ENCODE data around the gene RNF208. TPM values are rescaled to one million over a fixed set of nuclear protein-coding genes. Genes with fewer than 3 reads are reported as not detected.
A peak's percentile ranks its signal among the peaks of the same experiment; 100 is the strongest.

The RNF208 gene
- polyA plus RNA-seq, 3 donors = 1.5 TPM; not detected in 2

GRCh38 chr9:137206602-137207001 is 15.4 kb downstream of the RNF208 start:
- Mint-ChIP-seq H3K27me3 (ENCODE audit: low read depth in 3 of 3) (peaks cover 0 to 3% (median 0%) of the 10 kb centered on the region in 3 donors), H3K36me3 (peaks cover 18 to 42% of the 10 kb centered on the region in 2 donors), H3K9me3 (peaks cover 0 to 2% (median 0%) of the 10 kb centered on the region in 7 donors), H3K4me1 (peaks cover 40% of the 10 kb centered on the region), H3K4me3 (peak overlapping the region in 1 of 2 donors; percentile 92), H3K27ac (peak overlapping the region; percentile 8 to 96 (median 91))
- no peak overlapping the region for H3K9ac ChIP-seq (ENCODE audit: insufficient read depth, low read length, poor library complexity, severe bottlenecking)
- H3K27ac ChIP-seq (ENCODE audit: low read depth in 1 of 2, low read length in 2 of 2) = peak overlapping the region in 1 of 2 donors; percentile 92
- 92% methylated on average over 6 of the region's 7 CpGs for WGBS (ENCODE audit: insufficient coverage)
- intact Hi-C loops (cut with micrococcal nuclease) = no loop called here
- no peak for TF ChIP-seq CTCF (IDR thresholded peaks at IDR 0.05)
- H3K9me3 ChIP-seq (replicated peaks in 1 of 2; ENCODE audit: control insufficient read depth in 1 of 2, insufficient read depth in 1 of 2, low read length in 2 of 2) = no peaks in the 10 kb centered on the region
- H2AFZ ChIP-seq (ENCODE audit: insufficient read depth, low read depth, low read length, poor library complexity, severe bottlenecking) = no peak overlapping the region
- no peak for DNase-seq
- H3K36me3 ChIP-seq (replicated peaks in 1 of 2; ENCODE audit: control insufficient read depth in 1 of 2, insufficient read depth in 2 of 2, low read length in 2 of 2) = peaks cover 4 to 25% of the 10 kb centered on the region in 2 donors
- peaks cover 7% of the 10 kb centered on the region for H4K20me1 ChIP-seq (ENCODE audit: insufficient read depth, low read length)
- peak overlapping the region in 1 of 3 experiments; percentile 91 for H3K4me3 ChIP-seq (replicated peaks in 1 of 3; ENCODE audit: low read depth in 2 of 3, low read length in 3 of 3)
- H3K4me2 ChIP-seq (replicated peaks; ENCODE audit: extremely low read depth, low read length, poor library complexity, severe bottlenecking) = peak overlapping the region; percentile 89
- no peaks in the 10 kb centered on the region for H3K27me3 ChIP-seq (ENCODE audit: control insufficient read depth in 2 of 2, insufficient read depth in 2 of 2, low read length in 2 of 2)
- peaks cover 28 to 43% of the 10 kb centered on the region in 2 donors for H3K4me1 ChIP-seq (ENCODE audit: control insufficient read depth in 1 of 2, insufficient read depth in 2 of 2, low read length in 2 of 2)
- peaks cover 56% of the 10 kb centered on the region for H3K79me2 ChIP-seq (ENCODE audit: insufficient read depth, low read length)

DNA sequence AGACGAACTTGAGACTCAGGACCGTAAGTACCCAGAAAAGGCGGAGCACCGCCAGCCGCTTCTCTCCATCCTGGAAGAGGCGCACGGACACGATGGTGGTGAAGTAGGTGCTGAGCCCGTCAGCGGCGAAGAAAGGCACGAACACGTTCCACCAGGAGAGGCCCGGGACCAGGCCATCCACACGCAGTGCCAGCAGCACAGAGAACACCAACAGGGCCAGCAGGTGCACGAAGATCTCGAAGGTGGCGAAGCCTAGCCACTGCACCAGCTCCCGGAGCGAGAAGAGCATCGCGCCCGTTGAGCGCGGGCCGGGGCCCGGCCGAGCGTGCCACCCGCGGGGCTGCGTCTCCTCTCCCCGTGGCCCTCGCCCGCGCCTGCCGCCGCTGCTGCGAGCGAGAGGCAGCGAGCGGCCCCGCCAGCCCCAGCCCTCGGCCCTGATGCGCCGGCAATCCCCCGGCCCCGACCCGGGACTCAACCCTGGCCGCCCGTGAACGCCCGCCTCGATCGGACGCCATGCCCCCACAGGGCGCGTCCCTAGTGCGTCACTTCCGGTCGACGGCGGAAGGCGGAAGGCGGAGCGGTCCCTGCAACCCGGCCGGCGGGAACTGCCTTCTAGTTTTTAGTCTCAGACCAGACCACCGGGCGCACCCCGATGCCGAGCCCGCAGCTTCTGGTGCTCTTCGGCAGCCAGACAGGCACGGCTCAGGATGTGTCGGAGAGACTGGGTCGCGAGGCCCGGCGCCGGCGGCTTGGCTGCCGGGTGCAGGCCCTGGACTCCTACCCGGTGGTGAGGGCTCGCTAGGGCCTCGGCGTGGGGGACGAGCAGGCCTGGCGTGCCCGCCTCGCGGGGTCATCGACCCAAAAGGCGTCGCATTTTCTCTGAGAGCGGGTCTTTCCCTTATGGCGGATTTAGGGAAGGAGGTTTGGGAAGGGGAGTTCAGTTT is 16.6 kb downstream of the RNF208 start, which contains the start of the genes NDOR1 and TMEM203:
Gene NDOR1, plus strand, starts transcription at position 575 of the 944 bp plus-strand sequence. Its CDS starts 78 bp downstream, at position 653.
Gene TMEM203, minus strand, starts transcription at position 523 of the 944 bp plus-strand sequence. Its CDS starts 234 bp downstream, at position 289.
- peak within 1 kb of the TSS; percentile 92 to 96 for H3K4me3 Mint-ChIP-seq
- H3K27me3 ChIP-seq (ENCODE audit: control insufficient read depth in 2 of 2, insufficient read depth in 2 of 2, low read length in 2 of 2) = no peaks in the 10 kb centered on the region
- H4K20me1 ChIP-seq (ENCODE audit: insufficient read depth, low read length) = peaks cover 7% of the 10 kb centered on the region
- H3K27ac Mint-ChIP-seq = peak within 1 kb of the TSS; percentile 91 to 96 (median 93)
- peaks cover 0 to 2% (median 0%) of the 10 kb centered on the region in 7 donors for H3K9me3 Mint-ChIP-seq
- intact Hi-C loops (cut with micrococcal nuclease) = loop anchor here (1.0 to 2.0 kb wide), 2 partner anchors 17 to 18 kb away; partner anchors contain the start of genes ANAPC2 (in 1 of the 2) and SSNA1 (in 1 of the 2)
- peaks cover 46% of the 10 kb centered on the region for H3K4me1 Mint-ChIP-seq
- peaks cover 35 to 50% of the 10 kb centered on the region in 2 donors for H3K4me1 ChIP-seq (ENCODE audit: control insufficient read depth in 1 of 2, insufficient read depth in 2 of 2, low read length in 2 of 2)
- peak within 1 kb of the TSS; percentile 73 to 92 for H3K27ac ChIP-seq (ENCODE audit: low read depth in 1 of 2, low read length in 2 of 2)
- peak within 1 kb of the TSS; percentile 89 for H3K4me2 ChIP-seq (replicated peaks; ENCODE audit: extremely low read depth, low read length, poor library complexity, severe bottlenecking)
- peak within 1 kb of the TSS; percentile 92 for H3K9ac ChIP-seq (ENCODE audit: insufficient read depth, low read length, poor library complexity, severe bottlenecking)
- peak within 1 kb of the TSS; percentile 86 for H2AFZ ChIP-seq (ENCODE audit: insufficient read depth, low read depth, low read length, poor library complexity, severe bottlenecking)
- H3K9me3 ChIP-seq (replicated peaks in 1 of 2; ENCODE audit: control insufficient read depth in 1 of 2, insufficient read depth in 1 of 2, low read length in 2 of 2) = no peaks in the 10 kb centered on the region
- peaks cover 56% of the 10 kb centered on the region for H3K79me2 ChIP-seq (ENCODE audit: insufficient read depth, low read length)
- H3K27me3 Mint-ChIP-seq (ENCODE audit: low read depth in 3 of 3) = peaks cover 0 to 3% (median 0%) of the 10 kb centered on the region in 3 donors
- H3K36me3 Mint-ChIP-seq = peaks cover 16 to 30% of the 10 kb centered on the region in 2 donors
- DNase-seq = peak; percentile 85 to 87 (median 86)
- WGBS (ENCODE audit: insufficient coverage) = under 1% methylated on average over 98 of the region's 98 CpGs
- H3K36me3 ChIP-seq (replicated peaks in 1 of 2; ENCODE audit: control insufficient read depth in 1 of 2, insufficient read depth in 2 of 2, low read length in 2 of 2) = peaks cover 4 to 24% of the 10 kb centered on the region in 2 donors
- no peak for TF ChIP-seq CTCF (IDR thresholded peaks at IDR 0.05)
- peak within 1 kb of the TSS; percentile 77 to 91 (median 84) for H3K4me3 ChIP-seq (replicated peaks in 1 of 3; ENCODE audit: low read depth in 2 of 3, low read length in 3 of 3)
